K562 (cell line): Measurements from ENCODE around the gene RIC8B. TPM values are rescaled to one million over a fixed set of nuclear protein-coding genes. Genes with fewer than 3 reads are reported as not detected.

ENCODE experiments used
- ATAC-seq: fragments of 200-7000 bp; cut with Tn5 transposase; 3 replicates; pipeline ENCODE4 v1.9.1; 2020; ENCODE audit warnings: moderate library complexity
- BruUV-seq: library from RNA; stranded (reverse); fragments of 400-500 nt; replicated peaks from 2 replicates; lab custom pipeline; 2021; lab: Mats Ljungman, UMichigan
- CTCF ChIA-PET: fragments of 300-600 bp; formaldehyde crosslinking; extraction: SDS; loops from one replicate; lab custom pipeline; 2021; ENCODE audit warnings: low intra/inter-chr PET ratio; lab: Yijun Ruan, JAX
- POLR2A ChIA-PET: fragments of 300-600, 350-650 bp; sonication (Branson Sonifier 250); formaldehyde crosslinking; extraction: SDS; loops from one replicate; lab custom pipeline; 2021; ENCODE audit warnings: antibody characterized with exemption, inconsistent platforms; lab: Yijun Ruan, JAX
- DNase-seq, 4 experiments: peaks; one replicate each; pipeline versions ENCODE4 v3.0.0 to v3.0.0-alpha.2; 2011 to 2018; ENCODE audit warnings: low spot score in 3 of 4, mixed read lengths in 3 of 4; ENCODE audit errors: extremely low read depth in 1 of 4
- FAIRE-seq: peaks from 2 replicates; lab custom pipeline; 2011; peaks lifted over from hg19 to GRCh38; lab: Jason Lieb, UNC
- H2AFZ ChIP-seq: 2 replicates; pipeline ENCODE4 v1.6.0; 2011; ENCODE audit warnings: low read depth, low read length, control low read depth, inconsistent platforms
- H3K27ac ChIP-seq: fragments of 200-600 bp; 3 replicates; pipeline ENCODE4 v1.8.0; 2011; ENCODE audit warnings: low read depth, mild to moderate bottlenecking, control low read depth, inconsistent platforms, low read length, moderate library complexity, mixed read lengths; ENCODE audit errors: extremely low read depth
- H3K27me3 ChIP-seq, 2 experiments: fragments of 300-600 bp in 1 of 2; 2 replicates in 1 of 2; 3 replicates in 1 of 2; pipeline versions ENCODE4 v1.6.0 to v1.8.0; 2011; ENCODE audit warnings: inconsistent platforms in 2 of 2, low read length in 2 of 2, mild to moderate bottlenecking in 1 of 2, mixed read lengths in 1 of 2, moderate library complexity in 1 of 2; ENCODE audit not compliant: control insufficient read depth in 2 of 2, insufficient read depth in 2 of 2
- H3K36me3 ChIP-seq: fragments of 300-600 bp; 3 replicates; pipeline ENCODE4 v1.8.0; 2011; ENCODE audit warnings: mild to moderate bottlenecking, low read length, inconsistent platforms; ENCODE audit not compliant: control insufficient read depth, insufficient read depth
- H3K4me1 ChIP-seq, 2 experiments: fragments of 200-600 bp in 1 of 2; replicated peaks in 1 of 2; 2 replicates in 1 of 2; 3 replicates in 1 of 2; pipeline versions ENCODE4 v1.5.1 to v1.8.0; 2011; ENCODE audit warnings: inconsistent platforms in 2 of 2, low read length in 2 of 2, mild to moderate bottlenecking in 1 of 2, mixed read lengths in 1 of 2, moderate library complexity in 1 of 2; ENCODE audit not compliant: control insufficient read depth in 2 of 2, insufficient read depth in 2 of 2
- H3K4me2 ChIP-seq: 2 replicates; pipeline ENCODE4 v1.6.1; 2011; ENCODE audit warnings: low read length, control low read depth, inconsistent platforms, mixed read lengths; ENCODE audit not compliant: insufficient read depth
- H3K4me3 ChIP-seq: fragments of 200-600 bp; sonication (generic), shearing (Covaris generic); 2 replicates; pipeline ENCODE4 v1.5.1; 2016; ENCODE audit warnings: control low read depth, inconsistent platforms
- H3K79me2 ChIP-seq: fragments of 200-600 bp; 3 replicates; pipeline ENCODE4 v1.8.0; 2011; ENCODE audit warnings: low read length, inconsistent platforms; ENCODE audit not compliant: control insufficient read depth, insufficient read depth
- H3K9ac ChIP-seq, 2 experiments: 2 replicates each; pipeline versions ENCODE4 v1.6.0 to v1.6.1; 2011; ENCODE audit warnings: low read depth in 2 of 2, low read length in 2 of 2, control low read depth in 1 of 2, inconsistent platforms in 1 of 2, mild to moderate bottlenecking in 1 of 2, mixed read lengths in 1 of 2; ENCODE audit not compliant: insufficient read depth in 1 of 2
- H3K9me1 ChIP-seq: one replicate; pipeline ENCODE4 v1.6.0; 2011; ENCODE audit warnings: inconsistent platforms, mild to moderate bottlenecking, low read length, moderate library complexity; ENCODE audit not compliant: control insufficient read depth, insufficient read depth
- H3K9me3 ChIP-seq: replicated peaks from 2 replicates; pipeline ENCODE4 v1.5.1; 2011; ENCODE audit warnings: low read depth, low read length, inconsistent platforms; ENCODE audit not compliant: control insufficient read depth, insufficient read depth
- H4K20me1 ChIP-seq: replicated peaks from 2 replicates; pipeline ENCODE4 v1.6.1; 2011; ENCODE audit warnings: low read length, inconsistent platforms, mixed read lengths; ENCODE audit not compliant: control insufficient read depth, insufficient read depth
- CLOCK ChIP-seq: fragments of 250-450 bp; sonication (Bioruptor Pico); IDR thresholded peaks from 2 replicates; pipeline ENCODE4 v1.4.0; 2020; ENCODE audit warnings: mild to moderate bottlenecking, moderate library complexity, borderline replicate concordance
- FOXJ2 ChIP-seq: fragments of 200-800 bp; sonication (Bioruptor generic); IDR thresholded peaks from 2 replicates; pipeline ENCODE4 v1.6.1; 2016; ENCODE audit warnings: missing genetic modification characterization, missing compliant biosample characterization
- GABPB1 ChIP-seq: sonication (generic); formaldehyde crosslinking; IDR thresholded peaks from 2 replicates; pipeline ENCODE4 v1.8.0; 2022; ENCODE audit warnings: mild to moderate bottlenecking, missing genetic modification reagents
- SPI1 ChIP-seq: IDR thresholded peaks from 2 replicates; pipeline ENCODE4 v1.6.1; 2011; ENCODE audit warnings: low read depth, low read length, control low read depth, borderline replicate concordance
- WGBS: fragments of 100-300 bp; shearing (Covaris generic); methylation state at CpG from one replicate; pipeline ENCODE4 v1.1.6; 2016; ENCODE audit warnings: low coverage, mixed read lengths; ENCODE audit not compliant: insufficient coverage; ENCODE audit errors: missing lambda C conversion rate; 5-methylcytosine and 5-hydroxymethylcytosine counted together
- in situ Hi-C: fragments of 300-500 bp; cut with MboI; formaldehyde crosslinking; loops from 4 replicates; pipeline ENCODE4 v1.15.0; 2018; ENCODE audit warnings: inconsistent platforms, mixed read lengths
- intact Hi-C: fragments of 100-400 bp; cut with micrococcal nuclease; formaldehyde crosslinking; loops from 2 replicates; pipeline ENCODE4 v1.14.2; 2022
- polyA plus RNA-seq, 8 experiments: library from polyadenylated mRNA; depleted of rRNA in 4 of 8; stranded (reverse) in 5 of 8; unstranded in 3 of 8; fragments of >200 nt; fragmentation: Nextera tagmentation in 2 of 8; fragmentation: Illumina TruSeq in 1 of 8; extraction: Ambion mirVana in 2 of 8; extraction: Trizol in 1 of 8; gene quantifications; 2 replicates each; pipeline versions ENCODE4 v1.2.1 to v1.2.3, GENCODE V29; 2011 to 2014; ENCODE audit warnings: inconsistent platforms in 1 of 8, missing spikeins in 1 of 8
- total RNA-seq, 7 experiments: library from RNA; depleted of rRNA in 6 of 7; stranded (reverse); fragments of >200 nt in 6 of 7; fragmentation: Illumina TruSeq in 2 of 7; extraction: Trizol in 2 of 7; gene quantifications; 2 replicates each; pipeline versions ENCODE4 v1.2.1 to v1.2.3, GENCODE V29; 2011 to 2021; ENCODE audit warnings: low replicate concordance in 1 of 7

The RIC8B gene
- total and polyA plus RNA-seq, 9 of the 15 experiments (the other 6 are each of a cell fraction or from before 2014, with no cell fraction given): 0.92 to 8.1 (median 4.8) TPM

GRCh38 chr12:106754331-106754730, 20.2 kb upstream of the RIC8B start:
- H4K20me1 ChIP-seq: no peaks in the 10 kb centered on the region
- POLR2A ChIA-PET: interaction anchor here (1.4 kb wide), 1 partner anchor 10 kb away, joined by 4 read pairs; no protein-coding TSS in a partner anchor
- H3K27ac ChIP-seq: no peak overlapping the region
- CTCF ChIA-PET: no interaction called here
- no peak overlapping the region for H2AFZ ChIP-seq
- intact Hi-C loops (no loop called here), in situ Hi-C loops (no loop called here)
- H3K27me3 ChIP-seq: peaks cover 4 to 9% of the 10 kb centered on the region in 2 experiments; a peak in 2 of 5 replicates
- no peaks in the 10 kb centered on the region for H3K9me1 ChIP-seq
- no TSS peak for BruUV-seq
- TF ChIP-seq SPI1 (peak; percentile 61; the same call in 1 of the 2 replicates), FOXJ2 (tag) (no peak)
- H3K4me2 ChIP-seq: no peak overlapping the region
- no peaks in the 10 kb centered on the region for H3K9me3 ChIP-seq
- no peaks in the 10 kb centered on the region for H3K79me2 ChIP-seq
- H3K4me1 ChIP-seq: no peaks in the 10 kb centered on the region; a peak in 2 of 5 replicates
- 8% methylated on average over 1 of the region's 1 CpG for WGBS
- no peaks in the 10 kb centered on the region for H3K36me3 ChIP-seq
- DNase-seq (no peak), FAIRE-seq (no peak), ATAC-seq (no peak)
- H3K9ac ChIP-seq: no peak overlapping the region
- no peak overlapping the region for H3K4me3 ChIP-seq

GRCh38 chr12:106757623-106758348, 16.7 kb upstream of the RIC8B start:
- no peak for FAIRE-seq
- no peaks in the 10 kb centered on the region for H4K20me1 ChIP-seq
- no peaks in the 10 kb centered on the region for H3K79me2 ChIP-seq
- no peaks in the 10 kb centered on the region for H3K9me1 ChIP-seq
- H3K36me3 ChIP-seq: no peaks in the 10 kb centered on the region
- H2AFZ ChIP-seq: no peak overlapping the region
- DNase-seq: no peak
- no peak for ATAC-seq
- H3K27me3 ChIP-seq: peaks cover 4 to 5% of the 10 kb centered on the region in 2 experiments; a peak in 2 of 5 replicates
- no peak overlapping the region for H3K4me2 ChIP-seq
- no peaks in the 10 kb centered on the region for H3K9me3 ChIP-seq
- in situ Hi-C loops (no loop called here), intact Hi-C loops (no loop called here)
- WGBS: 34% methylated on average over 6 of the region's 6 CpGs
- ChIA-PET POLR2A (interaction anchor here (0.6 kb wide), 1 partner anchor 34 kb away, joined by 3 read pairs; no protein-coding TSS in a partner anchor), CTCF (no interaction called here)
- no peak overlapping the region for H3K4me3 ChIP-seq
- peaks cover 0 to 10% of the 10 kb centered on the region in 2 experiments; a peak in 3 of 5 replicates for H3K4me1 ChIP-seq
- TF ChIP-seq CLOCK (CRISPR knock-in tag) (no peak), GABPB1 (CRISPR knock-in tag) (no peak)
- no peak overlapping the region for H3K27ac ChIP-seq
- no TSS peak for BruUV-seq
- no peak overlapping the region for H3K9ac ChIP-seq
